Body of pancreas (tissue), 4 donors: Measurements from ENCODE around the gene FAM151A.

Experiments
- POLR2A ChIP-seq, 3 donors: fragments of 450-650 bp; IDR thresholded peaks; one replicate each; pipeline ENCODE4 v1.6.1; 2016; ENCODE audit warnings: antibody characterized with exemption in 3 of 3, mild to moderate bottlenecking in 2 of 3
- TF ChIP-seq, protein P1 (sequence below), 7 experiments: fragments of 450-650 bp in 4 of 7; fragments of 200-600 bp in 3 of 7; sonication (generic) in 3 of 7; IDR thresholded peaks; one replicate each; pipeline ENCODE4 v1.5.1; 2016 to 2019; ENCODE audit warnings: antibody characterized with exemption in 7 of 7

DNA sequence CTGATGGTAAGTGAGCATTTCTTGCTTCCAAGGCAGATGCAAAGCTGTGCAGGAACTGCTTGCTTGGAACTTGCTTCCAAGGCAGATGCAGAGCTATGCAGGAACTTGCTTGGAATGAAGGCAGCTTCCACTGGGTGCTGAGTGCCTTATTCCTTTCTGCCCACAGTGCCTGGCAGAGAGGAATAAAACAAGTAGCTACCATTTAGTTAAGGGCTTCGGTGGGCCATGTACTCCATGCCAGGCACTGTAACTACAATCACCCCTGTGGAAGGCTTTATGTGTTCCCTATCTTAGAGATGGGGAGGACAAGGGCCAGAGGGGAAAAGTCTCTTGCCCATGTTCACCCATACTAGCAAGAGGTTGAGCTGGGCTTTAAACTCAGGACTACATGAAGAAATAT lies 26.6 kb upstream of the FAM151A start:
- TF ChIP-seq, protein P1, sequence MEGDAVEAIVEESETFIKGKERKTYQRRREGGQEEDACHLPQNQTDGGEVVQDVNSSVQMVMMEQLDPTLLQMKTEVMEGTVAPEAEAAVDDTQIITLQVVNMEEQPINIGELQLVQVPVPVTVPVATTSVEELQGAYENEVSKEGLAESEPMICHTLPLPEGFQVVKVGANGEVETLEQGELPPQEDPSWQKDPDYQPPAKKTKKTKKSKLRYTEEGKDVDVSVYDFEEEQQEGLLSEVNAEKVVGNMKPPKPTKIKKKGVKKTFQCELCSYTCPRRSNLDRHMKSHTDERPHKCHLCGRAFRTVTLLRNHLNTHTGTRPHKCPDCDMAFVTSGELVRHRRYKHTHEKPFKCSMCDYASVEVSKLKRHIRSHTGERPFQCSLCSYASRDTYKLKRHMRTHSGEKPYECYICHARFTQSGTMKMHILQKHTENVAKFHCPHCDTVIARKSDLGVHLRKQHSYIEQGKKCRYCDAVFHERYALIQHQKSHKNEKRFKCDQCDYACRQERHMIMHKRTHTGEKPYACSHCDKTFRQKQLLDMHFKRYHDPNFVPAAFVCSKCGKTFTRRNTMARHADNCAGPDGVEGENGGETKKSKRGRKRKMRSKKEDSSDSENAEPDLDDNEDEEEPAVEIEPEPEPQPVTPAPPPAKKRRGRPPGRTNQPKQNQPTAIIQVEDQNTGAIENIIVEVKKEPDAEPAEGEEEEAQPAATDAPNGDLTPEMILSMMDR (IDR thresholded peaks at IDR 0.05) = no peak
- no peak for TF ChIP-seq POLR2A (IDR thresholded peaks at IDR 0.05)
